ENCODE data around the gene PCBP1.
"Not testable (repeated sequence)": the region's sequence is repeated elsewhere in the genome, so short reads cannot be mapped to it uniquely, and the experiment has no call there.

The PCBP1 gene

GRCh38 chr2:70086838-70087701 lies at the start of gene PCBP1:
Gene PCBP1 (plus strand): TSS chr2:70087477. CDS start chr2:70087744, 267 bp downstream.
- H3K27me3 Mint-ChIP-seq, result no peaks in the 10 kb centered on the region
- peak within 1 kb of the TSS; percentile 99 for H3K4me3 Mint-ChIP-seq
- peaks cover 56% of the 10 kb centered on the region for H3K4me1 Mint-ChIP-seq (ENCODE audit: low read depth)
- DNase-seq, result peak; percentile 98
- peaks cover 75% of the 10 kb centered on the region for H3K36me3 Mint-ChIP-seq (ENCODE audit: low read depth)
- H3K9me3 Mint-ChIP-seq, result no peaks in the 10 kb centered on the region
- H3K27ac Mint-ChIP-seq, result peak within 1 kb of the TSS; percentile 100

DNA sequence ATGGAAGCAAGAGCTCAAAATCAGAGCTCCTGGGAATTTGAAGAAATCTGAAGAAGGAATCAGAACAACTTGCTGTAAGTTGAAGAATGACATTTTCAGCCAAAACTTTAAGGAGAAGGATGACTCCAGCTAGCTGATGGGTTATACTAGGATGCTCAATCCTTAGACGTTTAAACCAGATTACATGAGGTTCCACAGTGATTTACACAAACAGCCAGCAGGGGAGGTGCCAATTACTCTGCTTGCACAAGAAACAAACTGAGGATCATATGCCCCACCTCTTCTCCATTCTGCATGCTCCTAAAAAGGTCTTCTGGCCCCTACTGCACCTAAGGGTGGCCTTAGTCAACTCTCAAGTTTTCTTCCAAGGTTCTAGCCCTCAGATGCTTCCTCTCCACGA lies 47.9 kb upstream of the PCBP1 start:
- Mint-ChIP-seq H3K9me3 (no peaks in the 10 kb centered on the region), H3K36me3 (ENCODE audit: low read depth) (peaks cover 10% of the 10 kb centered on the region), H3K4me3 (no peak overlapping the region), H3K27me3 (no peaks in the 10 kb centered on the region), H3K4me1 (ENCODE audit: low read depth) (peaks cover 29% of the 10 kb centered on the region), H3K27ac (no peak overlapping the region)
- DNase-seq, result no peak

GRCh38 chr2:70041663-70042062 lies 45.6 kb upstream of the PCBP1 start:
- no peak for DNase-seq
- H3K4me1 Mint-ChIP-seq (ENCODE audit: low read depth), result peaks cover 24% of the 10 kb centered on the region
- no peaks in the 10 kb centered on the region for H3K27me3 Mint-ChIP-seq
- H3K9me3 Mint-ChIP-seq, result no peaks in the 10 kb centered on the region
- H3K27ac Mint-ChIP-seq, result no peak overlapping the region
- H3K4me3 Mint-ChIP-seq, result no peak overlapping the region
- peaks cover 28% of the 10 kb centered on the region for H3K36me3 Mint-ChIP-seq (ENCODE audit: low read depth)

DNA sequence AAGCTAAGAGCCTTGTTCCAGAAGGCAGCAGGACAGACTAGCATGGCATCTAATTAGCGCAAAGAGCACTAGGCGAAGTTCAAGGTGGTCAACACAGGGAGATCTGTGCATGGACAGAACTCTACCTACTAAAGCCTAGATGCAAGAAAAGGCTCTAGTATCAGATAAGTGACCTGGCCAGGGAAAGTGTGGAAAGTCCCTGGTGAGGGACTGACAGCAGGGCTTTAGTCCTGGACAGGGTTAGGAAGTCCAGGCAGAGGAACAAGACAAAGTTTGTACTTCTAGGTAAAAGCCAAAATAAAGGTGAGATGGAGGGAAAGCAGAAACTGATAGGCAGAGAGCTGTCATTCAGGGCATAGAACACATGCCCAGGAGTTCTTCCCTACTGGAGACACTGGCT lies 45.0 kb upstream of the PCBP1 start:
- Mint-ChIP-seq H3K27me3 (no peaks in the 10 kb centered on the region), H3K9me3 (no peaks in the 10 kb centered on the region), H3K4me3 (no peak overlapping the region), H3K36me3 (ENCODE audit: low read depth) (peaks cover 33% of the 10 kb centered on the region), H3K27ac (peak overlapping the region; percentile 7), H3K4me1 (ENCODE audit: low read depth) (peaks cover 24% of the 10 kb centered on the region)
- DNase-seq, result no peak

DNA sequence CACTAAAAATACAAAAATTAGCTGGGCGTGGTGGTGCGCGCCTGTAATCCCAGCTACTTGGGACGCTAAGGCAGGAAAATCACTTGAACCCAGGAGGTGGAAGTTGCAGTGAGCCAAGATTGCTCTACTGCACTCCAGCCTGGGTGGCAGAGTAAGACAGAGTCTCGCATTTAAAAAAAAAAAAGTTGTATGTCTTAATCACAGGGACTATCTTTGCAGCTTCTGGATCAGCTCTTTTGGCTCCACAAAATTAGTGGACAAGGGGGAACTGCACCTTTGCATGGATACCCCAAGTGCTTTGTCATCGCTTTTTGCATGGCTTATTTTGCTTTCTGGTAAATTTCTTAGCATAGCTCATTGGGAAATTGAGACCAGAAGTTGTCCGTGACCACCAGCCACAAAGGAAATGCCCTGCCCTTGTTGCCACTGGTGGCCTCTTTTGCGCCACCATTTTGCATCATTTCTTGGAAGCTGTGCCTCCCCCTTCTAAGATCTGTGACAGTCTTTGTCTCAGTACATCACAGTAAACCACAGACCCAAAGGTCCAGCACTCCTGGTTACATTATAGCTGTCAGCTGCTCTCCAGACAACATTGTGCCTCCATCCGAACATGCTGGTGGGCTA lies 43.9 kb upstream of the PCBP1 start:
- H3K27me3 Mint-ChIP-seq, result no peaks in the 10 kb centered on the region
- H3K4me3 Mint-ChIP-seq, result no peak overlapping the region
- H3K36me3 Mint-ChIP-seq (ENCODE audit: low read depth), result peaks cover 38% of the 10 kb centered on the region
- H3K9me3 Mint-ChIP-seq, result no peaks in the 10 kb centered on the region
- H3K4me1 Mint-ChIP-seq (ENCODE audit: low read depth), result peaks cover 24% of the 10 kb centered on the region
- peak; percentile 36 for DNase-seq
- peak overlapping the region; percentile 83 for H3K27ac Mint-ChIP-seq

DNA sequence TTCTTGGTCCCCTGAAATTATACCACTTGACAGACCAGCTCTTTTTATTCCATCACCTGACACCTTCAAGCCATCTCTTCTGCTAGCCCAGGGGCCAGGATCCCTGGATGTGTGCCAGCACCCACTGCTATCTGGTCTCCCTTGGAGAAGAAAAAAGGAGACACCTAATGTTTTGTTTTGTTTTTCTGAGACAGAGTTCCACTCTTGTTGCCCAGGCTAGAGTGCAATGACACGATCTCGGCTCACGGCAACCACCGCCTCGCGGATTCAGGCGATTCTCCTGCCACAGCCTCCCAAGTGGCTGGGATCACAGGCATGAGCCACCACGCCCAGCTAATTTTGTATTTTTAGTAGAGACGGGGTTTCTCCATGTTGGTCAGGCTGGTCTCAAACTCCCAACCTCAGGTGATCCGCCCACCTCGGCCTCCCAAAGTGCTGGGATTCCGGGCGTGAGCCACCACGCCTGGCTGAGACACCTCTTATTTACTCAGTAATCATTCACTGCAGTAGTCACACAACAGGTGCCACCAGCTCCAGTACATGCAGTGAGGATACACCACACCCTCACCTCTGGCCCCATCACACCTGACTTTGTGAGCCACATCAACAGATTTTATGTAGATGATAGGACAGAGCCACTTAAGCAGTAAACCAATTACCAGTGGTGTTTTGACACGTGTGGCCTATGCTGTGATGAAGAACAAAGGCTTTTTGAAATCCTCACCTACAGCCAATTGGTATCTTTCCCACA lies 42.8 kb upstream of the PCBP1 start:
- H3K4me1 Mint-ChIP-seq (ENCODE audit: low read depth), result peaks cover 27% of the 10 kb centered on the region
- DNase-seq, result no peak
- peaks cover 47% of the 10 kb centered on the region for H3K36me3 Mint-ChIP-seq (ENCODE audit: low read depth)
- peak overlapping the region; percentile 83 for H3K27ac Mint-ChIP-seq
- H3K9me3 Mint-ChIP-seq, result no peaks in the 10 kb centered on the region
- no peaks in the 10 kb centered on the region for H3K27me3 Mint-ChIP-seq
- no peak overlapping the region for H3K4me3 Mint-ChIP-seq

DNA sequence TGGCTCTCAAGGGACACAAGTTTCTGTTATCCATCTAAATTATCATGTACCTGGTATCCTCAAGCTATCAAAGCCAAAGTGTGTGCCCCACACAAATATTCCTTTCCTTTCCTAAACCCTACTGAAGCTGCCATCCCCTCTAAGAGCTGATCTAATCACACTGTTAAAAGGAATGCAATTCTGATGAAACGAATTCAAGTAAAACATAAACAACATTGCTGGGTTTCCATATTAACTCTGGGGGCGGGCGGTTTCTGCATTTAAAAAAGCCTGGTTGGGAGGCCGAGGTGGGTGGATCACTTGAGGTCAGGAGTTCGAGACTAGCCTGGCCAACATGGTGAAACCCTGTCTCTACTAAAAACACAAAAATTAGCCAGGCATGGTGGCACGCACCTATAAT lies 41.9 kb upstream of the PCBP1 start:
- no peaks in the 10 kb centered on the region for H3K27me3 Mint-ChIP-seq
- no peak overlapping the region for H3K27ac Mint-ChIP-seq
- no peak for DNase-seq
- H3K4me3 Mint-ChIP-seq, result no peak overlapping the region
- no peaks in the 10 kb centered on the region for H3K9me3 Mint-ChIP-seq
- peaks cover 56% of the 10 kb centered on the region for H3K36me3 Mint-ChIP-seq (ENCODE audit: low read depth)
- H3K4me1 Mint-ChIP-seq (ENCODE audit: low read depth), result peaks cover 27% of the 10 kb centered on the region

- no peak for DNase-seq
- peaks cover 61% of the 10 kb centered on the region for H3K36me3 Mint-ChIP-seq (ENCODE audit: low read depth)
- no peaks in the 10 kb centered on the region for H3K27me3 Mint-ChIP-seq
- no peak overlapping the region for H3K4me3 Mint-ChIP-seq
- no peaks in the 10 kb centered on the region for H3K9me3 Mint-ChIP-seq
- H3K27ac Mint-ChIP-seq, result peak overlapping the region; percentile 45
- peaks cover 27% of the 10 kb centered on the region for H3K4me1 Mint-ChIP-seq (ENCODE audit: low read depth)
Measured at GRCh38 chr2:70045932-70046331, 41.3 kb upstream of the PCBP1 start.

DNA sequence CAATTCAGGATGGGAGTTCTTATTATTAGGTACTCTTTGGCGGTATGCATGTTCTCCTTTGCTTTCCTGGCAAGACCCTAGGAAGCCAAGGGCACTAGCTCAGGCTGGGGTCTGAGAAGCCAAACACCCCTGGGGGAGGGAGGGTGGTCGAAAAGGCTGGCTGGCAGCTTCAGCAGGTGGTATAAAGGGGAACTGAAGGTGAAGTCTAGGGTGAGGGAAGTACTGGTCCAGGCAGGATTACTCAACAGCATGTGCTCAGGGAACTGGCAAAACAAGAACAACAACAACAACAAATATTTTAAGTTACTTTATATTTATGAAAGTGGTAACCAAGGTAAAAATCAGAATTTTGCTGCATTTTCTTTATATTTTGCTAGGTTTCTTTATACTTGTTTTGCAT lies 40.7 kb upstream of the PCBP1 start:
- H3K27me3 Mint-ChIP-seq, result no peaks in the 10 kb centered on the region
- H3K4me3 Mint-ChIP-seq, result no peak overlapping the region
- peaks cover 27% of the 10 kb centered on the region for H3K4me1 Mint-ChIP-seq (ENCODE audit: low read depth)
- no peak for DNase-seq
- H3K9me3 Mint-ChIP-seq, result no peaks in the 10 kb centered on the region
- H3K36me3 Mint-ChIP-seq (ENCODE audit: low read depth), result peaks cover 67% of the 10 kb centered on the region
- H3K27ac Mint-ChIP-seq, result no peak overlapping the region

- H3K4me1 Mint-ChIP-seq (ENCODE audit: low read depth), result peaks cover 23% of the 10 kb centered on the region
- no peaks in the 10 kb centered on the region for H3K9me3 Mint-ChIP-seq
- H3K4me3 Mint-ChIP-seq, result no peak overlapping the region
- peak overlapping the region; percentile 42 for H3K27ac Mint-ChIP-seq
- H3K27me3 Mint-ChIP-seq, result no peaks in the 10 kb centered on the region
- peaks cover 76% of the 10 kb centered on the region for H3K36me3 Mint-ChIP-seq (ENCODE audit: low read depth)
- DNase-seq, result no peak
Measured at GRCh38 chr2:70047451-70047850, 39.8 kb upstream of the PCBP1 start.

DNA sequence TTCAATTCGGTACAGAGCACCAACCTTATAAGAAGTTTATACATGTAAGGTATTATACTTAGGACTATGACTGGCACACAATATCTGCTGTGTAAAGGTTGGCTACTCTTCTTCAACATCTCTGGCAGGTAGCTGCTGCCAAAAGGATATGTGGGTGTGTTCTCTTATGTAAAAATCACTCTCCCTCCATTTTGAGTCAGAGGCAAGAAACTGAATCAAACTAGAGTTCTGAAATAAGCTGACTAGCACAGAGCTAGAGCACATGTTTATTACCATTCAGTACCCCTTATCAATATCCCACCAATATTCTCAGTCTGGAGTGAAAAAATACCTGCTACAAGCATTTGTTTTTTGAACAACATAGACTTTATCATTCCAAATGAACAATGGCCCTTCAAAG lies 38.0 kb upstream of the PCBP1 start:
- Mint-ChIP-seq H3K36me3 (ENCODE audit: low read depth) (peaks cover 83% of the 10 kb centered on the region), H3K4me3 (no peak overlapping the region), H3K27me3 (no peaks in the 10 kb centered on the region), H3K9me3 (no peaks in the 10 kb centered on the region), H3K4me1 (ENCODE audit: low read depth) (peaks cover 8% of the 10 kb centered on the region), H3K27ac (peak overlapping the region; percentile 59)
- no peak for DNase-seq

DNA sequence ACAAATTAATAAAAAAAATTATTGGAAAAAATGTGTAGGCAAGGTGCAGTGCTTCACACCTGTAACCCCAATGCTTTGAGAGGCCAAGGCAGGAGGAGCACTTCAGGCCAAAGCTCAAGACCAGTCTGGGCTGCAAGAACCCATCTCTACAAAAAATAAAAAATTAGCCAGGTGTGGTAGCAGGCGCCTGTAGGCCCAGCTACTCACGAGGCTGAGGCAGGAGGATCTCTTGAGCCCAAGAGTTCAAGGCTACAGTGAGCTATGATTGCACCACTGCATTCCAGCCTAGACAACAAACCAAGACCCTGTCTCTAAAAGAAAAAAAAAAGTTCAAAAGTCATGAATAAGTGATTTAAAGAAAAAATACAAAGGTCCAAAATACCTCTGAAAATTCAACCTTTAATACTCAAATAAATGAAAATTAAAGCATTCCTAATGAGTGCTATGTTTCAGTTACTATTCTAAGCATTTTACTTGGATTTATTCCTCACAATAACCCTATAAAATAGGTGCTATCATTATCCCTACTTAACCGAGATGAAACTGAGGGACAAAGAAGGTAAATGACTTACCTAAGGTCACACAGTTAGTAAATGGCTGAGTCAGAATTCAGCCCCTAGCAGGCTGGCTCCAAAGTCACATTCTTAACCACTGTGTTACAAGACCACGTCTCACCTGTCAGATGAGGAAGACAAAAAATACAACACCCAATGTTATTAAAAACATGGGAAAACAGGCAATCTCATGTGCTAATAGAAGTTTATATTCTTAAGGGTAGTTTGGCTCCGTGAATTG lies 36.4 kb upstream of the PCBP1 start:
- Mint-ChIP-seq H3K27ac (no peak overlapping the region), H3K4me1 (ENCODE audit: low read depth) (peaks cover 3% of the 10 kb centered on the region), H3K9me3 (no peaks in the 10 kb centered on the region), H3K36me3 (ENCODE audit: low read depth) (peaks cover 85% of the 10 kb centered on the region), H3K27me3 (no peaks in the 10 kb centered on the region), H3K4me3 (no peak overlapping the region)
- no peak for DNase-seq

DNA sequence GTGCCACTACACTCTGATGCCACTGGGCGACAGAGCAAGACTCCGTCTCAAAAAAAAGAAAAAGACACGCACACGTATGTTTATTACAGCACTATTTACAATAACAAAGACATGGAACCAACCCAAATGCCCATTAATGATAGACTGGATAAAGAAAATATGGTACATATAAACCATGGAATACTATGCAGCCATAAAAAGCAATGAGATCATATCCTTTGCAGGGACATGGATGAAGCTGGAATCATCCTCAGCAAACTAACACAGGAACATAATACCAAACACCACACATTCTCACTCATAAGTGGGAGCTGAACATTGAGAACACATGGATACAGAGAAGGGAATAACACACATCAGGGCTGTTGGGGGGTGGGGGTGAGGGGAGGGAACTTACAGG lies 32.0 kb upstream of the PCBP1 start:
- not testable (repeated sequence) for H3K27ac Mint-ChIP-seq; H3K4me3 Mint-ChIP-seq; H3K27me3 Mint-ChIP-seq; DNase-seq; H3K4me1 Mint-ChIP-seq (ENCODE audit: low read depth); H3K9me3 Mint-ChIP-seq
- H3K36me3 Mint-ChIP-seq (ENCODE audit: low read depth), result peaks cover 78% of the 10 kb centered on the region

GRCh38 chr2:70061317-70061716 lies 26.0 kb upstream of the PCBP1 start:
- no peaks in the 10 kb centered on the region for H3K27me3 Mint-ChIP-seq
- no peak overlapping the region for H3K27ac Mint-ChIP-seq
- H3K4me3 Mint-ChIP-seq, result no peak overlapping the region
- peaks cover 73% of the 10 kb centered on the region for H3K36me3 Mint-ChIP-seq (ENCODE audit: low read depth)
- peaks cover 5% of the 10 kb centered on the region for H3K4me1 Mint-ChIP-seq (ENCODE audit: low read depth)
- DNase-seq, result no peak
- H3K9me3 Mint-ChIP-seq, result no peaks in the 10 kb centered on the region

Measured in activated T-cell treated with anti-CD3 and anti-CD28 coated beads, Interleukin-2, amount 50 U/mL, for 24 hours (primary cell).